HT1080 (cell line): ENCODE measurements around the gene TOMM40. TPM values are rescaled to one million over a fixed set of nuclear protein-coding genes. Genes with fewer than 3 reads are reported as not detected.
"Not testable (repeated sequence)": the region's sequence is repeated elsewhere in the genome, so short reads cannot be mapped to it uniquely, and the experiment has no call there.

Experiments
- DNase-seq: peaks from one replicate; pipeline ENCODE4 v3.0.0-alpha.2; 2015; ENCODE audit warnings: low read depth
- total RNA-seq: library from RNA; depleted of rRNA; stranded (reverse); fragments of >200 nt; shearing (Covaris generic); gene quantifications from 2 replicates; pipeline ENCODE4 v1.2.3, GENCODE V29; 2014

The TOMM40 gene
- total RNA-seq, 1 experiment from 2014 or later: 243 TPM

DNA sequence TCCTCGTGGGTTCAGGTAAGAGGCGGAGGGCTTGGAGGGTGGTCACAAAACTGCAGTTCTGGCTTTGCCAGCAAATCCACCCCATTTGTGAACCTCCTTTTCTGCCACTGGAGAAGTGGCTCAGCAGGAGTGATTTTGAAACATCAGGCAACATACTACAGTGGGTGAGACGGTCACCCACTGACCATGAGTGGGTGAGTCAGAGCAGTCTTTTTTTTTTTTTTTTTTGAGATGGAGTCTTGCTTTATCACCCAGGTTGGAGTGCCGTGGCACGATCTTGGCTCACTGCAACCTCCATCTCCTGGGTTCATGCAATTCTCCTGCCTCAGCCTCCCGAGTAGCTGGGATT is 3.0 kb downstream of the TOMM40 start:
- no peak for DNase-seq

DNA sequence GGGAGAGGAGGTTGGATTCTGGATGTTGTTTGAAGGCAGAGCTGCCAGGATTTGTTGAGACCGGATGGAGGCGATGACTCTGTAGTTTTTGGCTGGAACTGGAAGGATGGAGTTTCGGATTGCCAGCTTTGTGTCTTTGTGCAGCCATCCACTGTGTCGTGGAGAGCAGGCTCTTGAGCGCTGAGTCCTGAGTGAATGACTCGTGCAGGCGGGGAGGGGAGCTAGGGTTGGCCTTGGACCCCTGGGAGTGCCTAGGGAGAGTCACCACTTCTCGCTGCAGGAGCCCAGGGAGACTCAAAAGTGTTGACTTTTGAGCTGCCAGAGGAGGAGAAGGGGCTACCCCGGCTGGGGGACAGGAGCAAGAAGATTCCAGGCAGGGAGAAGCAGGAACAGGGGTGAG is 3.9 kb downstream of the TOMM40 start:
- no peak for DNase-seq

DNA sequence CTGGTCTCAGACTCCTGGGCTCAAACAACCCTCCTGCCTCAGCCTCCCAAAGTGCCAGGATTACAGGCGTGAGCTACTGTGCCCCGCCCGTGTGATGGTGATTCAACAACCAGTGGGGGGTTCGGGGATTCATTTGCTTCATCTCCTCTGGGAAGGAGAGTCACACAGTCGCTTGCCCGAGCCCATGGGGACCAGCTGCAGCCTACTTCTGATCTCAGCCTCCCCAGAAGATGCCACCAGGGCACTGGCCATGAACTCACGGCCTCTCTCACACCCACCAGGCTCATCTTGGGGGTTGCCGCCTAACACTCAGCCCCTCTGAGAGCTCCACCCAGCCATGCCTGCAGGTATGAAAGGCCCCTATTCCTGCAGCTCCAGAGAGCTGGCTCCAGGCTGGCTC is 6.8 kb downstream of the TOMM40 start:
- DNase-seq: no peak

DNA sequence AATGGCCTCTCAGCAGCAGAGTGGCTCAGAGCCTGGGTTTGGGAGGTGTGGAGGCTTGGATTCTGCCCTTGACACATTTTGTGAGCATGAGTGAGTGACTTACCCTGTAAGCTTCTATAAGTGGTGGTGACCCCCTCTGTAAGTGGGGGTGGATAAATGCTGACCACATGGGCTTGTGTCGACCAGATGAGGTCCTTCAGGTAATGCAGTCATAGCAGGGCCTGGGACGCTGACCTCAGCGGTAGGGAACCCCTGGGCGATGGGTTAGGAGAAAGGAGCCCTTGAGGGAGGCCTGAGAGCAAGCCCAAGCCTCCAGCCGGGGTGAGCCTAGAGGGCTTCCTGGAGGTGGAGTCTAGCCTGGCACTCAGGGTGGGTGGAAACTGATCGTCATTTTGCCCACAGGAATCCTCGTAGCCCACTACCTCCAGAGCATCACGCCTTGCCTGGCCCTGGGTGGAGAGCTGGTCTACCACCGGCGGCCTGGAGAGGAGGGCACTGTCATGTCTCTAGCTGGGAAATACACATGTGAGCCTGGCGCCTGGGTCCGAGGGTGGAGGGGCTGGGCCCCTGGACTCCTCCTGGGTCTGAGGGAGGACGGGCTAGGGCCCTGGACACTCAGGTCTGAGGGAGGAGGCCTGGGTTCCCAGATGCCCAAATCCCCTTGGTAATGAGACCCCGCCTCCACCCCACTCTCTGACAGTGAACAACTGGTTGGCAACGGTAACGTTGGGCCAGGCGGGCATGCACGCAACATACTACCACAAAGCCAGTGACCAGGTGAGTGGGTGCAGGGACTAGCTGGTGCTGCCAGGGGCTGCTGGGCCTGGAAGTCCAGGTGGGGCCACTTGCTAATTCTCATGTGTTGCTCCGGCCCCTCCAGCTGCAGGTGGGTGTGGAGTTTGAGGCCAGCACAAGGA is 9.5 kb downstream of the TOMM40 start:
- DNase-seq: no peak

DNA sequence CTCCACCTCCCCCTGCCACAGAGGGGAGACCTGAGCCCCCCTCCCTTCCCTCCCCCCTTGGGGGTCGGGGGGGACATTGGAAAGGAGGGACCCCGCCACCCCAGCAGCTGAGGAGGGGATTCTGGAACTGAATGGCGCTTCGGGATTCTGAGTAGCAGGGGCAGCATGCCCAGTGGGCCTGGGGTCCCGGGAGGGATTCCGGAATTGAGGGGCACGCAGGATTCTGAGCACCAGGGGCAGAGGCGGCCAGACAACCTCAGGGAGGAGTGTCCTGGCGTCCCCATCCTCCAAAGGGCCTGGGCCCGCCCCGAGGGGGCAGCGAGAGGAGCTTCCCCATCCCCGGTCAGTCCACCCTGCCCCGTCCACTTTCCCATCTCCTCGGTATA is 12.2 kb downstream of the TOMM40 start:
- DNase-seq: no peak

DNA sequence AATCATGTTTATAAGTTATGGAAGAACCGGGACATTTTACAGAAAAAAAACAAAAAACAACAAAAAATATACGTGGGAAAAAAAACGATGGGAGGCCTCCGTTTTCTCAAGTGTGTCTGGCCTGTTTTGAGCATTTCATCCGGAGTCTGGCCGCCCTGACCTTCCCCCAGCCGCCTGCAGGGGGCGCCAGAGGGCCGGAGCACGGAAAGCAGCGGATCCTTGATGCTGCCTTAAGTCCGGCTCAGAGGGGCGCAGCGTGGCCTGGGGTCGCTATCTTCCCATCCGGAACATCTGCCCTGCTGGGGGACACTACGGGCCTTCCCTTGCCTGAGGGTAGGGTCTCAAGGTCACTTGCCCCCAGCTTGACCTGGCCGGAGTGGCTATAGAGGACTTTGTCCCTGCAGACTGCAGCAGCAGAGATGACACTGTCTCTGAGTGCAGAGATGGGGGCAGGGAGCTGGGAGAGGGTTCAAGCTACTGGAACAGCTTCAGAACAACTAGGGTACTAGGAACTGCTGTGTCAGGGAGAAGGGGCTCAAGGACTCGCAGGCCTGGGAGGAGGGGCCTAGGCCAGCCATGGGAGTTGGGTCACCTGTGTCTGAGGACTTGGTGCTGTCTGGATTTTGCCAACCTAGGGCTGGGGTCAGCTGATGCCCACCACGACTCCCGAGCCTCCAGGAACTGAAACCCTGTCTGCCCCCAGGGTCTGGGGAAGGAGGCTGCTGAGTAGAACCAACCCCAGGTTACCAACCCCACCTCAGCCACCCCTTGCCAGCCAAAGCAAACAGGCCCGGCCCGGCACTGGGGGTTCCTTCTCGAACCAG is 12.8 kb downstream of the TOMM40 start:
- DNase-seq: peak; percentile 77

DNA sequence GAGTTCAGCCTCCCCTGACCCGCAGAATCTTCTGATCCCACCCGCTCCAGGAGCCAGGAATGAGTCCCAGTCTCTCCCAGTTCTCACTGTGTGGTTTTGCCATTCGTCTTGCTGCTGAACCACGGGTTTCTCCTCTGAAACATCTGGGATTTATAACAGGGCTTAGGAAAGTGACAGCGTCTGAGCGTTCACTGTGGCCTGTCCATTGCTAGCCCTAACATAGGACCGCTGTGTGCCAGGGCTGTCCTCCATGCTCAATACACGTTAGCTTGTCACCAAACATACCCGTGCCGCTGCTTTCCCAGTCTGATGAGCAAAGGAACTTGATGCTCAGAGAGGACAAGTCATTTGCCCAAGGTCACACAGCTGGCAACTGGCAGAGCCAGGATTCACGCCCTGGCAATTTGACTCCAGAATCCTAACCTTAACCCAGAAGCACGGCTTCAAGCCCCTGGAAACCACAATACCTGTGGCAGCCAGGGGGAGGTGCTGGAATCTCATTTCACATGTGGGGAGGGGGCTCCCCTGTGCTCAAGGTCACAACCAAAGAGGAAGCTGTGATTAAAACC is 13.5 kb downstream of the TOMM40 start:
- no peak for DNase-seq

DNA sequence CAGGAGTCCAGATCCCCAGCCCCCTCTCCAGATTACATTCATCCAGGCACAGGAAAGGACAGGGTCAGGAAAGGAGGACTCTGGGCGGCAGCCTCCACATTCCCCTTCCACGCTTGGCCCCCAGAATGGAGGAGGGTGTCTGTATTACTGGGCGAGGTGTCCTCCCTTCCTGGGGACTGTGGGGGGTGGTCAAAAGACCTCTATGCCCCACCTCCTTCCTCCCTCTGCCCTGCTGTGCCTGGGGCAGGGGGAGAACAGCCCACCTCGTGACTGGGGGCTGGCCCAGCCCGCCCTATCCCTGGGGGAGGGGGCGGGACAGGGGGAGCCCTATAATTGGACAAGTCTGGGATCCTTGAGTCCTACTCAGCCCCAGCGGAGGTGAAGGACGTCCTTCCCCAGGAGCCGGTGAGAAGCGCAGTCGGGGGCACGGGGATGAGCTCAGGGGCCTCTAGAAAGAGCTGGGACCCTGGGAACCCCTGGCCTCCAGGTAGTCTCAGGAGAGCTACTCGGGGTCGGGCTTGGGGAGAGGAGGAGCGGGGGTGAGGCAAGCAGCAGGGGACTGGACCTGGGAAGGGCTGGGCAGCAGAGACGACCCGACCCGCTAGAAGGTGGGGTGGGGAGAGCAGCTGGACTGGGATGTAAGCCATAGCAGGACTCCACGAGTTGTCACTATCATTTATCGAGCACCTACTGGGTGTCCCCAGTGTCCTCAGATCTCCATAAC is 14.5 kb downstream of the TOMM40 start, which contains the start of gene APOE:
TSS of gene APOE (plus strand) at position 360 of the 724 bp plus-strand sequence. CDS start 829 bp downstream, outside the sequence.
- DNase-seq: no peak

DNA sequence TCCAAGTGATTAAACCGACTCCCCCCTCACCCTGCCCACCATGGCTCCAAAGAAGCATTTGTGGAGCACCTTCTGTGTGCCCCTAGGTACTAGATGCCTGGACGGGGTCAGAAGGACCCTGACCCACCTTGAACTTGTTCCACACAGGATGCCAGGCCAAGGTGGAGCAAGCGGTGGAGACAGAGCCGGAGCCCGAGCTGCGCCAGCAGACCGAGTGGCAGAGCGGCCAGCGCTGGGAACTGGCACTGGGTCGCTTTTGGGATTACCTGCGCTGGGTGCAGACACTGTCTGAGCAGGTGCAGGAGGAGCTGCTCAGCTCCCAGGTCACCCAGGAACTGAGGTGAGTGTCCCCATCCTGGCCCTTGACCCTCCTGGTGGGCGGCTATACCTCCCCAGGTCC is 16.6 kb downstream of the TOMM40 start:
- no peak for DNase-seq

DNA sequence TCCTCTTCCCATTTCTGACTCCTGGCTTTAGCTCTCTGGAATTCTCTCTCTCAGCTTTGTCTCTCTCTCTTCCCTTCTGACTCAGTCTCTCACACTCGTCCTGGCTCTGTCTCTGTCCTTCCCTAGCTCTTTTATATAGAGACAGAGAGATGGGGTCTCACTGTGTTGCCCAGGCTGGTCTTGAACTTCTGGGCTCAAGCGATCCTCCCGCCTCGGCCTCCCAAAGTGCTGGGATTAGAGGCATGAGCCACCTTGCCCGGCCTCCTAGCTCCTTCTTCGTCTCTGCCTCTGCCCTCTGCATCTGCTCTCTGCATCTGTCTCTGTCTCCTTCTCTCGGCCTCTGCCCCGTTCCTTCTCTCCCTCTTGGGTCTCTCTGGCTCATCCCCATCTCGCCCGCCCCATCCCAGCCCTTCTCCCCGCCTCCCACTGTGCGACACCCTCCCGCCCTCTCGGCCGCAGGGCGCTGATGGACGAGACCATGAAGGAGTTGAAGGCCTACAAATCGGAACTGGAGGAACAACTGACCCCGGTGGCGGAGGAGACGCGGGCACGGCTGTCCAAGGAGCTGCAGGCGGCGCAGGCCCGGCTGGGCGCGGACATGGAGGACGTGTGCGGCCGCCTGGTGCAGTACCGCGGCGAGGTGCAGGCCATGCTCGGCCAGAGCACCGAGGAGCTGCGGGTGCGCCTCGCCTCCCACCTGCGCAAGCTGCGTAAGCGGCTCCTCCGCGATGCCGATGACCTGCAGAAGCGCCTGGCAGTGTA is 17.2 kb downstream of the TOMM40 start:
- no peak for DNase-seq

DNA sequence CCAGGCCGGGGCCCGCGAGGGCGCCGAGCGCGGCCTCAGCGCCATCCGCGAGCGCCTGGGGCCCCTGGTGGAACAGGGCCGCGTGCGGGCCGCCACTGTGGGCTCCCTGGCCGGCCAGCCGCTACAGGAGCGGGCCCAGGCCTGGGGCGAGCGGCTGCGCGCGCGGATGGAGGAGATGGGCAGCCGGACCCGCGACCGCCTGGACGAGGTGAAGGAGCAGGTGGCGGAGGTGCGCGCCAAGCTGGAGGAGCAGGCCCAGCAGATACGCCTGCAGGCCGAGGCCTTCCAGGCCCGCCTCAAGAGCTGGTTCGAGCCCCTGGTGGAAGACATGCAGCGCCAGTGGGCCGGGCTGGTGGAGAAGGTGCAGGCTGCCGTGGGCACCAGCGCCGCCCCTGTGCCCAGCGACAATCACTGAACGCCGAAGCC is 17.8 kb downstream of the TOMM40 start:
- no peak for DNase-seq

DNA sequence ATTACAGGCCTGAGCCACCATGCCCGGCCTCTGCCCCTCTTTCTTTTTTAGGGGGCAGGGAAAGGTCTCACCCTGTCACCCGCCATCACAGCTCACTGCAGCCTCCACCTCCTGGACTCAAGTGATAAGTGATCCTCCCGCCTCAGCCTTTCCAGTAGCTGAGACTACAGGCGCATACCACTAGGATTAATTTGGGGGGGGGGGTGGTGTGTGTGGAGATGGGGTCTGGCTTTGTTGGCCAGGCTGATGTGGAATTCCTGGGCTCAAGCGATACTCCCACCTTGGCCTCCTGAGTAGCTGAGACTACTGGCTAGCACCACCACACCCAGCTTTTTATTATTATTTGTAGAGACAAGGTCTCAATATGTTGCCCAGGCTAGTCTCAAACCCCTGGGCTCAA is 18.7 kb downstream of the TOMM40 start:
- DNase-seq: no peak

DNA sequence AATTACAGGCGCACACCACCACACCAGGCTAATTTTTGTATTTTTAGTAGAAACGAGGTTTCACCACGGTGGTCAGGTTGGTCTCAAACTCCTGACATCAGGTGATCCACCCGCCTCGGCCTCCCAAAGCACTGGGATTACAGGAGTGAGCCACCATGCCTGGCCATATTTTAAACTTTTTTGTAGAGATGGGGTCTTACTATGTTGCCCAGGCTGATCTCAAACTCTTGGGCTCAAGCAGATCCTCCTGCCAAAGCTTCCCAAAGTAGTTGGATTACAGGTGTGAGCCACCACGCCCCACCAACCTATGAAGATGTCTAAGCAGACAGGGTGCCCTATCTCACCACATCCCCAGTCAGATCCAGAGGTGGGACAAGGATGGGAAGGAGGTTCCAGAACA is 20.8 kb downstream of the TOMM40 start:
- DNase-seq: not testable (repeated sequence)

DNA sequence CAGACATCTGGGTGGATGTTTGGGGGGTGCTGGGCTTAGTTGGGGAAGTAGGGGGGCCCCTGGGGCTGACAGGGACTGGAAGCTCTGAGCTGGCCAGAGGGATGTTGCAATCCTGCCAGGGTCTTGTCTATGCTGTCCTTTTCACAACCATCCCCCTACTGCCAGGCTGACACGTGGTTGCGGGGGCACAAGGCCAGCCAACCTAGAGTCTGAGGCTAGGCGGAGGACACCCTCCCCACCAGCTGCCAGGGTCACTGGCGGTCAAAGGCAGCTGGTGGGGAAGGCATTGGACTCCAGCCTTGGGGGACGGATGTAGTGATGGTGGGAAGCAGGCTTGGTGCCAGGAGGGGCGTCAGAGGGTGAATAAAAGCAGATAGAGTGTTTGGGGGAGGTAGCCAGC is 21.8 kb downstream of the TOMM40 start:
- no peak for DNase-seq

DNA sequence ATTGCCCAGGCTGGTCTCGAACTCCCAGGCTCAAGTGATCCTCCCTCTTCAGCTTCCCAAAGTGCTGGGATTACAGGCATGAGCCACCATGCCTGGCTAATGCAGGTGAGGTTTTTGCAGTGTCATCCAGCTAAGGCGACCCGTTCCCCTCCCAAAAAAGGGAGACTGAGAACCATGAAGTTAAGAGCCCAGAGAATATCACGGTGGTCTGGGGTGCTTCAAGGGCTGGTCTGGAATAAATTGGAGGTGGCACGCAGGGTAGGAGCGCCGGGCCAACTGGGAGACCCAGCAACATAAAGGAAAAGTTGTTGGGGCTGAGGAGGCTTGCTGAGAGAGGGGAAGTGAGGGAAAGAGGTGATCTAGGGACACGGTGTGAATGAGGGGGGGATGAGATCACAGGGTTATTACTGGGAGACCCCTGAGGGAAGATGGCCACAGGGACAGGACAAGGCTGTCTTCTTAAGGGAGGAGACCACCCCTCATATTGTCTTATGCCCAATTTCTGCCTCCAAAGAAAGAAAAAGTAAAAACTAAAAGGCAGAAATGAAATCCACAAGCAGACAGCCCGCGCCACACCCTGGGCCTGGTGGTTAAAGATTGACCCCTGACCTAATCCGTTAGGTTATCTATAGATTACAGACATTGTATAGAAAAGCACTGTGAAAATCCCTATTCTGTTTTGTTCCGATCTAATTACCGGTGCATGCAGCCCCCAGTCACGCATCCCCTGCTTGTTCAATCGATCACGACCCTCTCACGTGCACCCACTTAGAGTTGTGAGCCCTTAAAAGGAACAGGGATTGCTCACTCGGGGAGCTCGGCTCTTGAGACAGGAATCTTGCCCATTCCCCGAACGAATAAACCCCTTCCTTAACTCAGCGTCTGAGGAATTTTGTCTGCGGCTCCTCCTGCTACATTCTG is 22.7 kb downstream of the TOMM40 start:
- not testable (repeated sequence) for DNase-seq

DNA sequence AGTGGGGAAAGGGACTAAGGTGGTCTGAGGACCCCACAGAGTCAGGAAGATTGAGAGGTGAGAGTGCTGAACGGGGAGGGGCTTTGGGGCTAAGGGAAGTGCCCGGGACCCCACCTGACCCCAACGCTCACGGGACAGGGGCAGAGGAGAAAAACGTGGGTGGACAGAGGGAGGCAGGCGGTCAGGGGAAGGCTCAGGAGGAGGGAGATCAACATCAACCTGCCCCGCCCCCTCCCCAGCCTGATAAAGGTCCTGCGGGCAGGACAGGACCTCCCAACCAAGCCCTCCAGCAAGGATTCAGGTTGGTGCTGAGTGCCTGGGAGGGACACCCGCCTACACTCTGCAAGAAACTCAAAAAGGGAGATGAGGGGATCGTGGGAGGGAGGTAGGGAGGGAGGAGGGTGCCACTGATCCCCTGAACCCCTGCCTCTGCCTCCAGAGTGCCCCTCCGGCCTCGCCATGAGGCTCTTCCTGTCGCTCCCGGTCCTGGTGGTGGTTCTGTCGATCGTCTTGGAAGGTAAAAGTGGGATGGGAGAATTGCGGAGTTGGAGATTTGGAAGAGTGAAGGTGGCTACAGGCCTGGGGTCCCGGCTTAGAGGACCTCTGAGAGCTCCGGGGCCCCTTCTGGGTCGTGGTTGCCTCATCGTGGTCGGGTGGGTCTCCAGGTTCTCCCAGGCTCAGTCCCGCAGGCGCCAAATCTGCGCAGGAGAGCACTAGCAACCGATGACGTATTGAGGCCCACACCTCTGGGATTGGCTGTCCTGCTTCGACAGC is 23.6 kb downstream of the TOMM40 start, which contains the start of gene APOC1:
TSS of gene APOC1 (plus strand) at position 176 of the 774 bp plus-strand sequence. CDS start at position 460, 284 bp downstream.
- peak; percentile 80 for DNase-seq

DNA sequence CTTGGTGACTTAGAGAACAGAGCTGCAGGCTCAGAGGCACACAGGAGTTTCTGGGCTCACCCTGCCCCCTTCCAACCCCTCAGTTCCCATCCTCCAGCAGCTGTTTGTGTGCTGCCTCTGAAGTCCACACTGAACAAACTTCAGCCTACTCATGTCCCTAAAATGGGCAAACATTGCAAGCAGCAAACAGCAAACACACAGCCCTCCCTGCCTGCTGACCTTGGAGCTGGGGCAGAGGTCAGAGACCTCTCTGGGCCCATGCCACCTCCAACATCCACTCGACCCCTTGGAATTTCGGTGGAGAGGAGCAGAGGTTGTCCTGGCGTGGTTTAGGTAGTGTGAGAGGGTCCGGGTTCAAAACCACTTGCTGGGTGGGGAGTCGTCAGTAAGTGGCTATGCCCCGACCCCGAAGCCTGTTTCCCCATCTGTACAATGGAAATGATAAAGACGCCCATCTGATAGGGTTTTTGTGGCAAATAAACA is 33.2 kb downstream of the TOMM40 start:
- no peak for DNase-seq
